ENCODE data around the gene MAP3K14.

The MAP3K14 gene

DNA sequence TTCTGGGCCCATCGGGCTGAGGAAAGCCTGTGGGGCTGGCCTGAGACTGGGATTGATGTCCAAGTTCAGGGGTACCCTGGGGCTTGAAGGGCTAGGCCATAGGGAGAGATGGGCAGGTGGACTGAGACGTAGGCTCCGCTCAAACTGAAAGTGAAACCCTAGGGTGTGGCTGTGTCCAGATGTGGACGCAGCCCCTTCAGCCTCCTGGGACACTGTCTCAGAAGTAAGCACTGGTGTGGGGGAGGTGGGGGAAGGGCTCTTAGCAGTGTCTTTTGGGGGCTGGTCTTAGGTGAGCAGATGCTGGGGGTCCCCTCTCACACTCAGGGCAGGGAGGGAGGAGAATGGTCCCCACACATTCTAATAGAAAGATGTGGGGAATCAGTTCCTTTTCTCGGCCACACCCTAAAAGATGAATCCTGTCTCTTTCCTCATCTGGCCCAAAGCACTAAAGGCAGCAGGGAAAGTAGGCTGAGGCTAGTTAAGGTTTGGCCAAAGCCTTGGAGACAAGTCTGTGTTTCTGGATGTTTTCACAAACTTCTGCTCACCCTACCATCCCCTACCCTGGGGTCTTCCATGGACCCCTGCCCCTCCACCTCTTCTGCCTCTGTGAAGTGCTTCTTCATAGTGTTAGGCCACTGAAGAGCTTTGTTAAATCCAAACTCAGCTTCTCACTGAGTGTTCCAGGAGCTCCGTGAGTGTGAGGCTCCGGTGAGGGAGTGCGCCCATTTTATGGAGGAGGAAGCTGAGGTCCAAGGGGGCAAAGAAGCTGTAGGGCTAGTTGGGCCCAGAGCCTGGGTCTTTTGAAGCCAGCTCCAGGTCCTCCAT lies 89.5 kb downstream of the MAP3K14 start:
- no peak for TF ChIP-seq GATA1 (IDR thresholded peaks at IDR 0.05; ENCODE audit: low read depth, low read length)
- TF ChIP-seq POLR2A (IDR thresholded peaks at IDR 0.05; ENCODE audit: low read length): no peak
- DNase-seq: peak; percentile 44 to 53

DNA sequence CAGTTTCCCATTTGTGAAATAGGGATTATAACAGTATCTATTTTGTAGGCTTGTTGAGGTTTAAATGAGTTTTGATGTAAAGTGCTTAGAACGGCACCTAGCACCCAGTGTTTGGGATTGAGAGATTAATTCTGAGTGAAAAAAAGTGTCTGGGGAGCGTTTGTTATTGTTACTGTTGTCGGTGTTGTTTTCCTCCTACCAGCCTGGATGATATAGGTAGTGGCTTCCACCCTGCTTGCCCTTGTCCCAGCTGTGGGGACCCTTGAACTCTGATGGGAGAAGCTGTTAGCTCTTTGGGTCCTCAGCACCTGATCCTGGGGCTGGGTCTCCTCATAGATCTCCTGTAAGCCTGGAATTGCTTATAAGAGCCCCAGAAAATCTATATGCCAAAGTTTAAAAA lies 90.2 kb downstream of the MAP3K14 start:
- TF ChIP-seq GATA1 (IDR thresholded peaks at IDR 0.05; ENCODE audit: low read depth, low read length) (no peak), POLR2A (IDR thresholded peaks at IDR 0.05; ENCODE audit: low read length) (no peak)
- no peak for DNase-seq

DNA sequence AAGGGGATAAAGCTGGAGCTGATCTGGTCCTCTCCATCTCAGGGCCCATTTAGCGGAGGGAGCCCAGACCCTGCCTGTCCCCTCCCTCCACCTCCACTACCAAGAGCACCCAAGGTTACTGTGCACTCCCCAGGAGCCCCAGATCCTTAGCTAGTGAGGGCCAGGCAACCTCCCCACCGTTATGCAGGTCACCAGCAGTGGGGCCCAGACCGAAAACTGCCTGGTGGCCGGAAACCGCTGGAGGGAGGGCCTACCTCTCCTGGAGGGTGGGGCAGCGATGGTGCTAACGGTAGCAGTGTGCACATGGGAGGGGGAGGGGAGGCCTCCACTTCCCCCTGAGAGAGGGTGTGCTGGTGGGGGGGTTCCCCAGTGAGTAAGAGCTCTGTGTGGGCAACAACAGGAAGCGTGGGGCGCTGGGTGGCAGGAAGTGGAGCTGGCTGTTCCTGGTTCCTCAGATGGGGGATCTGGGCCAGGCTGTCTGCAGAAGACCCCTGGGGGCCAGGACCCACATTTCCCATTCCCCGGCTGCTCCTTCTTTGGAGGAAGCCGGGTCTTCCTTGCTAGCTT lies 90.8 kb downstream of the MAP3K14 start:
- peak; percentile 40 to 42 for DNase-seq
- TF ChIP-seq POLR2A (IDR thresholded peaks at IDR 0.05; ENCODE audit: low read length): peak; percentile 52
- TF ChIP-seq GATA1 (IDR thresholded peaks at IDR 0.05; ENCODE audit: low read depth, low read length): no peak

DNA sequence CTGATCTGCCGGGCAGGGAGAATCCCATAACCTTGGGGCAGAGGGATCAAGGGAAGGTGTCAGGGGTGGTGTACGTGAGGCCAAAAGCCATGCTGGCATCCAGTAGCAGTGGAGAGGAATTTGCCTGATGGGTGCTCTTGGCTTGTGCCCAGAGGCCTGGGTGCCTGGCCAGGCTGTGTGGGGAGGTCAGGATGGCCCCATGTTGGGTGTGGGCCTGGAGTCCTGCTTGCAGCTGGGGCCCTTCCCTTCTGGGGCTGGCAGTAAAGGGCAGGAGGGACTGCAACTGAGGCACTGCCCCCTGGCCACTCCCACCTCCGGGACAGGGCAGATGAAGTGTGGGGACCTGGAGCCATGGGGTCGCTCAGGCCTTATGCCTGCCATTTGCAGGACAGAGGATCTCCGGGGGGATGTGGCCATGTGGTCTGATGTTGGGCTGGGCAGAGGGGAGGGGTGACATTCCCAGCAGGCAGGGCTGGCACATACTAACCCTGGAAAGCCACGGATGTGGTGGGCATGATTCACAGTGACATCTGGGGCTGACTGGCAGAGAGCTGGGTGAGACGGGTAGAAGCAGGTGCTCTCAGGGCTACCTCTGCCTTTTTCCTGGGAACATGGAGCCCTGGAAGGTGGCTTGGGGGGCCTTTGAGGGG lies 91.6 kb downstream of the MAP3K14 start:
- no peak for DNase-seq
- TF ChIP-seq GATA1 (IDR thresholded peaks at IDR 0.05; ENCODE audit: low read depth, low read length): no peak
- no peak for TF ChIP-seq POLR2A (IDR thresholded peaks at IDR 0.05; ENCODE audit: low read length)

DNA sequence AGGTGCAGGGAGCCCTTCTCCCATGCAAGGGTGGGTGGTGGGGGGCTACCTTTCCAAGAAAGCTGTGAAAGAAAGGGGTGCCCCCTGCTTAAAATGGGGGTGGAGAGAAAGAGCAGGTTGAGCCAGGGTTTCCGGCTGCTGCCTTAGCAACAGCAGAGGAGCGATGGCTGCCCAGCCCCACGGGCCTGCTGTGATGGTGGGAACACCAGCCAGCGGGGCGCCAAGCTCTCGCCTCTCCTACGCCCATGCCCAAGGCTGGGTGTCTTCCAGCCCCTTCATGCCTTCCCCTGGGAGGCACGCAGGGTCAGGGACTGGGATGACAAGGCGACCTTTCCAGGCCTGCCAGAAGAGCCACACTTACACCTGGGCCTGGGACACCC lies 92.2 kb downstream of the MAP3K14 start:
- TF ChIP-seq GATA1 (IDR thresholded peaks at IDR 0.05; ENCODE audit: low read depth, low read length) (no peak), POLR2A (IDR thresholded peaks at IDR 0.05; ENCODE audit: low read length) (no peak)
- no peak for DNase-seq

DNA sequence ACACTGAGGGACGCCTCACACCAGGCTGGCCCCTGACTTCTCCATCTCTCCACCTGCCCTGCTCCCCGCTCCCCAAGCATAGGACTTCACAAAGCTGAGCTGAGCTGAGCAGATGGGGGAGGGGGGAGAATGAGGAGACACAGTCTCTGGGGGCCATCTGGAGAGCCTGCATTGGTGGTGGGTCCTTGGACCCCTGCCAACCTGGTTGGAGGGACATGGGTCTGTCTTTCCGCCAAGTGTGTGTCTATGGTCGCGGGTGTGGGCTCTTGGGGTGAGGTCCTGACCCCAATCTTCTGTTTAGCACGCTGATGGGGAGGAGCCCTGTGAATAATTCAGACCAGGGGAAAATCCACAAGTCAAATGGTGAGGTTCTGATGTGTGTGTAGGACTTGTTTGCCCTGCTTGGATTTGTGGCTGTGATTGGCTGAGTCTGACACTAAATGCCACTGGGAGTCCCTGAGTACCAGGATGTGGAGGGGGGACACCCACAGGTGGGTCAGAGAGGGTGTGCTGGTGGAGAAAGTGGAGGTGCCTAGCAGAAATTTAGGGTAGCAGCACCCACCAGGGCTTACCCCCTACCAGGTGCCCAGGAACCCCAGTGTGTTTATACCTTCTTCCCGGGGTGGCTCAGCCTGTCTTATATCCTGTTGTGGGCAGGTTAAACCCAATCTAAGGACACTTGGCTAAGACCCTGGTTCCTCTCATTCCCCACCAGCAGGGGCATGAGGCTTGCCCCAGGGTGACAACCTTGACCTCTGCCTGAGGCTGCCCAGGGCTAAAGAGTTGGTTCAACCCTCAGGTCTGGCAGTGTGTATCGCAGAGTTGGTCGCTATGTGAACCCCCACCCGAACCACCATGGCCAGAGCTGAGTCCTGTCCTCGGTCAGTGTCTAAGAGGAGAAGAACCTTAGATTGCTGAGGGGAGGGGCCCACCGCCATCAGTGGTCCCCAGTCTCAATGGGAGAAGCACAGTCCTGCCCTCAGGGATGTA lies 93.0 kb downstream of the MAP3K14 start:
- no peak for TF ChIP-seq GATA1 (IDR thresholded peaks at IDR 0.05; ENCODE audit: low read depth, low read length)
- no peak for TF ChIP-seq POLR2A (IDR thresholded peaks at IDR 0.05; ENCODE audit: low read length)
- no peak for DNase-seq

DNA sequence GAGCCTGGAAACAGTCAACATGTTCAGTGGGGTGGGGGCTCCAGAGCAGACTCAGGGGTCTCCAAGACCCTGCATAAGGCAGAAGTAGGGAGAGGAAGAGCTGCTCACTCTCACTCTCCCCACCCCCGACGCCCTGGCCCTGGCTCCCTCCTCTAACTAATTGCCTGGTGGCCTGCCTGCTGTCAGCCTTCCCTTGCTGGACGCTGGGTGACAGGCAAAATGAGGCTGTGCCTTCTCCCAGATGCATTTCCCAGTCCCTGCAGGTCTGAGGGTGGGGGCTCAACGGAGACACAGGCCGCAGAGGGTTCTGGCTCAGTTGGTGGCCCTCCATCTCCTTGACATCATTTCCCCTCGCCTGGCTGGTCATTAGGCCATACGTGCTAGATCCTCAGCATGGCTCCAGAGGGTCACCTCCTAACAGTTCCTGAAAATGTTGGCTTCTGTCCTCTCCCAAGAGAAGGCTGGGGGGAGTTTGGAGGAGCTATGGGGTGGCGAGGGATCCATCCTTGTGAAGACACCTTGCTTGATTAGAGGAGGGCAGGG lies 93.8 kb downstream of the MAP3K14 start:
- TF ChIP-seq POLR2A (IDR thresholded peaks at IDR 0.05; ENCODE audit: low read length) (no peak), GATA1 (IDR thresholded peaks at IDR 0.05; ENCODE audit: low read depth, low read length) (no peak)
- DNase-seq: no peak

DNA sequence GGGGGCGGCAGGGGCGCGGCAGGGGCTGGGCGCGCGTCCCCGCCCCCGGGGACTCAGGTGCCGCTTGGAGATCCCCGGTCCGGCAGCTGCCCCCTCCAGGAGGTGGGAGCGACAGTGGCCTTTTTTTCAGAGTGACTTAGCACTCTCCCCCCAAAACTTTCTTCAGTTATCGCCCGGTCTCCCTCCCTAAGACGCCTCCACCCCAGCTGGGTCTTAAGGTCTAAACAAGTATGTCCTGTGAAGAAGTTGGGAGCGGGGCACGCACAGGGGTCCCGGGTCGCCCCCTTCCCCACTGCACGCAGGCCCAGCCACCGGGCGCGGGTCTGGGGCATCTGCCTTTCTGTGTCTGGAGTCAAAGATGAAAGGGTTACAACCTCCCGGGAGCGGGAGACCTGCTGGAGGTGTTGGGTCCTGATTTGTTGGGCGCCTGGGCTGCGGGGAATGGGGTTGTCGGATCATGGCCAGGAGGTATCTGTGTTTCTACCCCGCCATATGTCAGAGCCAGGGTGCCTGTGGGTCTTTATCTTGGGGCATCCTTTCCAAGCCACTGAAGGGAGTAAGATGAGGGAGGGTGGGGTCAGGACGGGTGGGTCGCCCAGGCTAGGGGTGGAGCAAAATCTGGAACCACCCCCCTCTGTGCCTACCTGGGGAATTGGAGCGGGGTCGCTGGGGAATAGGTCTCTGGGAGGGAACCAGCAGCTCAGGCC lies 94.4 kb downstream of the MAP3K14 start:
- TF ChIP-seq POLR2A (IDR thresholded peaks at IDR 0.05; ENCODE audit: low read length) (no peak), GATA1 (IDR thresholded peaks at IDR 0.05; ENCODE audit: low read depth, low read length) (no peak)
- peak in 1 of 2 experiments; percentile 33 for DNase-seq

DNA sequence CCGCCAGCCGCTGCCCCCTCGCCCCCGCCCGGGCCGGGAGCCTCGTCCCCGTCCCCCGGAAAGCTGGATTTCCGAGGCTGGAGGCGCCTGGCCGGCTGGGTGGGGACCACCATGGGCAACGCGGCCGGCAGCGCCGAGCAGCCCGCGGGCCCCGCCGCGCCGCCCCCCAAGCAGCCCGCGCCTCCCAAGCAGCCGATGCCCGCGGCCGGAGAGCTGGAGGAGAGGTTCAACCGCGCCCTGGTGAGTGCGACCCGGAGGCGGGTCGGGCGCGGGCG lies 94.9 kb downstream of the MAP3K14 start:
- TF ChIP-seq GATA1 (IDR thresholded peaks at IDR 0.05; ENCODE audit: low read depth, low read length): no peak
- no peak for TF ChIP-seq POLR2A (IDR thresholded peaks at IDR 0.05; ENCODE audit: low read length)
- DNase-seq: no peak

DNA sequence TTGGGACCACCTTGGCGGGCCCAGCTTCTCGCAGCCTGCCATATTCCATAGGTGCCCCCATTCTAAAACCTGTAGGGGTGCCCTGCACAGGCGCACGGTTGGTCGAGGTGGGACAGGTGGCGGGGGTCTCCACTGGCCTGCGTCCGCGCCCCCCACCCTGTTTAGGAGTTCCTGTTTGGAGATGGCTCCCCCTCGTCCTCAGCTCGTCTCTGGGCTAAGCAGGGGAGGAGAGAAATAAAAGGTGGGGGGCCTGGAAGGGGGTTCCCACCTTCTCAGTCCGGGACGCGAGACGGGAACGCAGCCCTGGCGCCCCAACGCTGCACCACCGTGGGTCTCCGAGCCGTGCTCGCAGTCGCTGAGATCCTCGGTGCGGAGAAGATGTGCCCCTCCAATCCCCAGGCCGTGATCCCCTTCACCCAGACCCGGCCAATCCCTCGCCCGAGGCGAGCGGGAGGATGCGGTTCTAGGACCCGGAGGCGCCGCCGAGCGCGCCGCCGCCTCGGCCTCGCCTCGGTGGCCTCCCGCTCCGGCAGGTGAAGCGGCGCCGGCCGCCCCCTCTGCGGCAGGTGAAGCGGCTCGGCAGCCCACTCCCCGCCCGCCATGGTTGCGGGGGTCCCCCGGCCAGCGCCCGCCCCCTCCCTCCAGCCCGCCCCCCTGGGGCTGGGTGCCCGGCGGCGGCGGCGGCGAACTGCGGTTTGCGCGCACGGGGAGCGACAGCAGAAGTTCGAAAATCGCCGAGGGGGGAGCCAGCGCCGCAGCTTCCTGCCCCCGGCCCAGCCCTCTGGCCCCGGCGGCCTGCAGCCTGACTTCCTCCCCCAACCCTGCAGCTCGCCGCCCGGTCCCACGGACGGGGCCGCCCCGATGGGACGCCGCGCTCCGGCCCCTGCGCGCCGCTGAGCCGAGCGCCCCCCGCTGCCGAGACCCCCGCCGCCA lies 95.5 kb downstream of the MAP3K14 start, which contains the start of gene FMNL1:
Gene FMNL1, plus strand, starts transcription at position 805 of the 933 bp plus-strand sequence. CDS start 240 bp downstream, outside the sequence.
- TF ChIP-seq GATA1 (IDR thresholded peaks at IDR 0.05; ENCODE audit: low read depth, low read length): no peak
- no peak for TF ChIP-seq POLR2A (IDR thresholded peaks at IDR 0.05; ENCODE audit: low read length)
- DNase-seq: no peak

DNA sequence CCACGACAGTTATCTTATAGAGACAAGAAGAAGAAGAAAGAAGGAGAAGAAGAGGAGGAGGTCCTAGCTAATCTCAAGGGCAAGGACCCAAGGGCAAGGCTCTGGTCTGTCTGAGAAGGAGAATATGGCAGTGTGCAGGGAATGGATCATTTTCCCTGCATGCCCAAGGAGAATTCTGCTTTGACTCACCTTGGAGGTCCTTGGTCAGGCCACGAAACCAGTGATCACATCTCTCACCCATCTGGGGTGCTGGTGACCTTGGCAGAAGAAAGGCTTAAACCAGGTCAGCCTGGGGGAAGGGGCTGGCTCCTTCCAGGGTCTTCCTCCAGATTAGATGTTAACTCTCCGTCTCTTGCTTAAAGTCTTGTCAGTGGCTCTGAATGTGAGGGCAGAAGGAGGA lies 96.7 kb downstream of the MAP3K14 start:
- DNase-seq: no peak
- no peak for TF ChIP-seq POLR2A (IDR thresholded peaks at IDR 0.05; ENCODE audit: low read length)
